Skin epidermis (tissue), 12 donors: Measurements from ENCODE around the gene UAP1L1.

Experiments
- H3K27ac ChIP-seq, 21 experiments: fragments of 200-600 bp; sonication (generic) in 11 of 21; one replicate each; pipeline ENCODE4 v1.5.0; 2020; ENCODE audit warnings: mild to moderate bottlenecking in 3 of 21, inconsistent platforms in 2 of 21, moderate library complexity in 2 of 21
- H3K4me3 ChIP-seq, 7 experiments: fragments of 200-600 bp; sonication (generic) in 2 of 7; one replicate each; pipeline ENCODE4 v1.5.0; 2020; ENCODE audit warnings: inconsistent platforms in 2 of 7, mild to moderate bottlenecking in 2 of 7, moderate library complexity in 1 of 7

Gene UAP1L1

DNA sequence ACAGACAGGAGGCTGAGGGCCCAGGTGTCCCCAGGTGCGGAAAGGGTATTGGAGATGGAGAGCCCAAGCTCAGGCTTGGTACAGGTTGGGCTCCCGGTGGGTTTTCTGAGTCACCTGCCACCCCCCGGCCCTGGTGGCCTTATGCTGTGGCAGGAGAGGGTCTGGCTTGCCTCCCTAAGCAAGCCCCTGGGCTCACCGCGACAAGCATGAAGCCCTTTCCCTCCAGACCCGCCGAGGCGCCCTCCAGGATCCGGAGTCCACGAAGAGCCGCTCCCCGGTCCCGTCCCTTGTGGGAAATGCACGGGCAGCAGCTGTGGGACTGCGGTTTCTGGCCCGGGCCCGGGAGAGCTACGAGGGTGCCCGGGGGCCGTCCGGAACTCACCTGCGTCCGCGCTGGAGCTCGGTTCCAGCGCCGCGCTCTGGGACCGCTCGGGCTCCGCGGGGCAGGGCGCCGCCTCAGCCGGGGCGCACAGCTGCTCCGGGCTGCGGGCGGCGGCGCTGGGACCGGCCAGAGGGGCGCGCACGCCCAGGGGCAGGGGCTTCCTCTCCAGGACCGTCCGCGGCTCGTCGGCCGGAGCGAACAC is 7.7 kb upstream of the UAP1L1 start:
- Histone ChIP-seq H3K27ac (peak overlapping the region in 3 of 21 experiments; percentile 11 to 72 (median 29)), H3K4me3 (peak overlapping the region; percentile 32 to 52 (median 48))

GRCh38 chr9:137070201-137070905 is 7.0 kb upstream of the UAP1L1 start, which contains the start of gene SAPCD2:
Gene SAPCD2, minus strand, starts transcription at chr9:137070557. Its CDS starts 97 bp downstream, at chr9:137070460.
- Histone ChIP-seq H3K4me3 (peak within 1 kb of the TSS; percentile 32 to 52 (median 48)), H3K27ac (peak within 1 kb of the TSS in 16 of 21 experiments; percentile 2 to 77 (median 60))

DNA sequence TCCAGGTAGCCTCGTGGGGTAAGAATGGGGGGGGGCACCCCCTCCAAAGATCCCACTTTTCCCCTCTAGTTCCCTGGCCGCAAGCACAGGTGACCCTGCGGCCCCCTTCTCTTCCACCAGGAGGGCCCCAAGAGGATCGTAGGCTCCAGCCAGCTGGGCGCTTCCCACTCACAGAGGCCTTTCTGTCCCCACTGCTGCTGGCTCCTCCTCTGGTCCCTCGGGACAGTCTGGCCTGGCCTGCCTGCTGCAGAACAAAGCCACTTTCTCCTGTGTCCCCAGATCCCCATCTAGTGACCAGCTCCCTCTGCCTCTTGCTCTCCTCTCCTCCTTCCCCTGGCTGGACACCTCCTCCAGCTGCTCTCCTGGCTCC is 6.4 kb upstream of the UAP1L1 start:
- Histone ChIP-seq H3K27ac (peak overlapping the region in 16 of 21 experiments; percentile 2 to 77 (median 60)), H3K4me3 (peak overlapping the region; percentile 32 to 52 (median 48))

GRCh38 chr9:137071282-137071681 is 6.0 kb upstream of the UAP1L1 start:
- peak overlapping the region in 11 of 21 experiments; percentile 21 to 77 (median 64) for H3K27ac ChIP-seq

DNA sequence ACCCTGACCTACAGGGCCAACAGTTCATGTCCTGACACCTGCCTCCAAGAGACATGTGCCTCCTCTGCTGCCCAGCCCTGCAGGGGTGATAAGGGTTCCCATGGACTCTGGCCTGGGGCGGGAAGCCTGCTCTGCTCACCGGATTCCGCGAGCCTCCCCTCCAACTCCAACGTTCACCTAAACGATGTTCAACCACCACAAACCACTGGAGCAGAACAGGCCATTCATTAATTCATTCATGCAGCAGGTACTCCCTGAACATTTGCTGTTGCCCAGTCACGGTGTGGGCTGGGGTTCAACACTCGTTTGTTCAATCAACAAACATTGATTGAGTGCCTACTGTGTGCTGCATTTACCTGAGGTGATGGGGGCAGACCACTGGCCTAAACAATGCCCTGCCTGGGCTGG is 3.3 kb upstream of the UAP1L1 start:
- peak overlapping the region in 2 of 21 experiments; percentile 60 for H3K27ac ChIP-seq

More at GRCh38 chr9:137071282-137071681, 6.0 kb upstream of the UAP1L1 start:
- peak overlapping the region in 2 of 7 experiments; percentile 51 to 52 for H3K4me3 ChIP-seq

DNA sequence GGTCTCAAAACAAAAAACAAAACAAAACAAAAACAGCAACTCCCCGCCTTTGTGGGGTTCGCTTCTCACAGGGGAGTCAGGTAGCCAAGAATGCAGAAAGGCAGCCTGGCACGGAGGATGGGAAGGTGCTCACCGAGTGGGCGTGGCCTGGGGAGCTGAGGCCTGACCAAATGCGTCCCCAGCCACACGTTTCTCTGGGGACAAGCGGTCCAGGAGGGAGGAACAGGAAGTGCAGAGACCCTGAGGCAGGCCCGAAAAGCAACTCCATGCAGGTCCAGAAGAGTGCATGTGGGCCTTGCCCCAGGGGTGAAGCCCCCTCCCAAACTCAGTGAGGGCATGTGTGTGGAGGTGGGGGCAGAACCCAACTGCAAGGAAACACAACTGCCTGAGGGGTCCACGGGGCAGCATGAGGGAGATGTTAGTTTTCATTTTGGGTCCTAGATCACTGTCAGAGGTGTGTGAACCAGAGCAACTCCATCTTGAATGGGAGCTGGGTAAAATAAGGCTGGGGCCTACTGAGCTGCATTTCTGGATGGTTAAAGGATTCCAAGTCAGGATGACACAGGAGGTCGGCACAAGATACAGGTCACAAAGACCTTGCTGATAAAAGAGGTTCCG is 2.6 kb upstream of the UAP1L1 start:
- no peak overlapping the region for H3K4me3 ChIP-seq
- peak overlapping the region in 14 of 21 experiments; percentile 12 to 81 (median 49) for H3K27ac ChIP-seq

More for the DNA sequence above, 3.3 kb upstream of the UAP1L1 start:
- H3K4me3 ChIP-seq = no peak overlapping the region

GRCh38 chr9:137075275-137075775 is 2.0 kb upstream of the UAP1L1 start:
- Histone ChIP-seq H3K27ac (peak overlapping the region in 11 of 21 experiments; percentile 12 to 81 (median 60)), H3K4me3 (no peak overlapping the region)

DNA sequence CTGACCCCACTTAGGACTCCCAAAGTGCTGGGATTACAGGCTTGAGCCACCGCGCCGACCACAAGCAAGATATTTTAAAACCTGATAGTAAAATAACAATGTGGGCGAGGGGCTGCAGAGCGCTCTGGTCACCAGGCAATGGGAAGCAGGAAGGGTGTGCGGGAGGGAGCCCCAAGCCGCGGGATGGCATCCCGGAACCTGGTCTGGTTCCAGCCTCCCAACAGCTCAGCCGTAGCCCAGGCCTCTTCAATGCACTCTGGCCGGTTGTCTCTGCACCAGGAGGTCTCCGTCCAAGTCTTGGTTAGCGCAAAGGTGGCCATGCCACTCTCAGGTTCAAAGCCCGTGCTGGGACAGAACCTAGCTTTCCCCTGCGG is 694 bp upstream of the UAP1L1 start:
- peak overlapping the region in 6 of 7 experiments; percentile 46 to 71 (median 64) for H3K4me3 ChIP-seq
- peak overlapping the region in 20 of 21 experiments; percentile 18 to 87 (median 78) for H3K27ac ChIP-seq

GRCh38 chr9:137077758-137078693 is 709 bp downstream of the UAP1L1 start:
- H3K4me3 ChIP-seq = peak overlapping the region; percentile 46 to 71 (median 61)
- H3K27ac ChIP-seq = peak overlapping the region; percentile 29 to 87 (median 79)

DNA sequence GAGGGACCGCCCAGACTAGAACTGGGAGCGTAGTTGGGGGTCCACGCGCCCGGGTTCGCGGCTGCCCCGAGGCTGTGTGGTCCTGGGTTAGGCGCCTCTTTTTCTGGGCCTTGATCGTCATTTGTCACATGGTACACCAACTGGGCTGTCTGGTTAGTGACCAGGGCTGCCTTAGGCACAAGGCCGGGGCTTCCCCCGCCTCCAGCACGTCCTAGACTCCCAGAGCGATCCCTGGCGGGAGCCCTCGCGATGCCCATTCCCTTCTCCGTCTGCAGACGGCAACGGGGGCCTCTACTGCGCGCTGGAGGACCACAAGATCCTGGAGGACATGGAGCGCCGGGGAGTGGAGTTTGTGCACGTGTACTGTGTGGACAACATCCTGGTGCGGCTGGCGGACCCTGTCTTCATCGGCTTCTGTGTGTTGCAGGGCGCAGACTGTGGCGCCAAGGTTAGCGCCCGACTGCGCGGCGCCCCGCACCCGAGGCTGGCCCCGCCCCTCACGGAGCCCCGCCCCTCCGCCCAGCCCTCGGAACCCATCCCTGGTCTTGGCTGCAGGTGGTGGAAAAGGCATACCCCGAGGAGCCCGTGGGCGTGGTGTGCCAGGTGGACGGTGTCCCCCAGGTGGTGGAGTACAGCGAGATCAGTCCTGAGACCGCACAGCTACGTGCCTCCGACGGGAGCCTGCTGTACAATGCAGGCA is 1.5 kb downstream of the UAP1L1 start:
- Histone ChIP-seq H3K4me3 (peak overlapping the region in 6 of 7 experiments; percentile 46 to 71 (median 64)), H3K27ac (peak overlapping the region in 7 of 21 experiments; percentile 57 to 86 (median 76))

DNA sequence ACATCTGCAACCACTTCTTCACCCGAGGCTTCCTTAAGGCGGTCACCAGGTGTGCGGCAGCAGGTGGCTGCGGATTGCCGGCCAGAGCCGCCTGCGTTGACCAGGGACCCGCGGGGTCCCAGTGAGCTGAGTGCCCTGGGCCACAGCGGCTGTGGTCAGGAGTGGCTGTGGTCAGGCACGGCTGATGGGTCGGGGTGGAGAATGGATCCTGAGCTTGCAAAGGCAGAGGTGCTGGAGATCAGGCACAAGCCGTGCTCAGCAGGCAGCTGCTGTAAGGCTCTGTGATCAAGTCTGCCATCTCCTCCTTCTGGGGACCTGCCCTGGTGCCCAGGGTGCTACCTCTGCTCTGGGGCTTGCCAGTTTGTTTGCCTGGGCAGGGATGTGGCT is 2.1 kb downstream of the UAP1L1 start:
- H3K4me3 ChIP-seq = no peak overlapping the region

GRCh38 chr9:137080260-137081122 is 3.2 kb downstream of the UAP1L1 start:
- Histone ChIP-seq H3K4me3 (no peak overlapping the region), H3K27ac (peak overlapping the region in 1 of 21 experiments; percentile 9)

More for the DNA sequence above, 2.1 kb downstream of the UAP1L1 start:
- H3K27ac ChIP-seq = no peak overlapping the region

DNA sequence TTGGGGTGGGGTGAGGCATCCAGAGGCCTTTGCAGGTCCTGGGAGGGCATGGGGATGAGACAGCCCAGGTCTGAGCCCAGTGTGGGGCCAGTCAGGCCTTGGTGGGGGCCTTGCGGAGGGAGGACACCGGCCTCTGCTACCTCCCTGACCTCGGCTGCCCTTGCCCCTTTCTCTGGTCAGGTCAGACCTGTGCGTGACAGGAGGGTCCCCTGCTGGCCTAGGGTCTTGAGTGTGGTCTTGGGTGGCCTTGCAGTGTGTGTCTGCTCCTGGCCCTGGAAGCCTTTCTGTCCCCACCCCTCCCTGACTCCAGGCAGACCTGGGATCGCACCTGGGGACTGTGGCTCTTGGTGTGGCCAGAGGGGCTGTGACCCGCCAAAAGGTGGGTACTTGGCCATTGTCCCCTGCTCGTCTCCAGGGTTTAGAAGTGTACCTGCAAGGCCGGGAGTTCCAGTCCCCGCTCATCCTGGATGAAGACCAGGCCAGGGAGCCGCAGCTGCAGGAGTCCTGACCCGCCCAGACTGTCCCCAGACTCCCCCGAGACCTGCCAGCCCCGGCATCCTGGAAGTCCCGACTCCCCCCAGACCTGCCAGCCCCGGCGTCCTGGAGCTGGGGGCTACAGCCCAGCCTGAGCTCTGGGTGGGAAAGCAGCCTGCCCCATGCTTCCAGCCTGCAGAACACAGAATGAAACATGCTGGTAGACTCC is 5.1 kb downstream of the UAP1L1 start:
- peak overlapping the region in 13 of 21 experiments; percentile 2 to 82 (median 73) for H3K27ac ChIP-seq
- H3K4me3 ChIP-seq = no peak overlapping the region

DNA sequence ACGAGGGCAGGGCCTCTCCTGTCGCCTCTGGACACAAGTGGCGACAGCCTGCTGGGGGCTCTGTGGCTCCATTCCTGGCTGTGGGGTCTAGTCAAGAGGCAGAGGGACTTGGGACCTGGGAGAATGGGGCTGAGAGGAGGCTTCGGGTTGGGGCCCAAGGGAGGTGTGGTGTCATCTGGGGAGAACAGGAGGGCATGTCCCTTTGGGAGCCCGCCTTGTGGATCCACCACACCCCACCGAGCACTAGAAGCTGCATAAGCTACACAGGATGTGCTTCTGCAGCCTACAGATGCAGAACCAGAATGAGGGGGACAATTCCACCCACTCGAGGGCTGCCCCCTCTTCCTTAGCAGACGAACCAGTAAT is 5.6 kb downstream of the UAP1L1 start:
- H3K27ac ChIP-seq = peak overlapping the region in 18 of 21 experiments; percentile 2 to 82 (median 71)
- H3K4me3 ChIP-seq = no peak overlapping the region

GRCh38 chr9:137083394-137084004 is 6.2 kb downstream of the UAP1L1 start:
- Histone ChIP-seq H3K4me3 (no peak overlapping the region), H3K27ac (peak overlapping the region in 20 of 21 experiments; percentile 26 to 82 (median 71))

- Histone ChIP-seq H3K27ac (peak overlapping the region in 15 of 21 experiments; percentile 56 to 82 (median 73)), H3K4me3 (no peak overlapping the region)
Observed at GRCh38 chr9:137084526-137084925, 7.2 kb downstream of the UAP1L1 start.
